GM13976 (cell line): ENCODE measurements around the gene CA6.
"Not testable (repeated sequence)": the region's sequence is repeated elsewhere in the genome, so short reads cannot be mapped to it uniquely, and the experiment has no call there.

Experiments used
- DNase-seq: peaks from one replicate; pipeline ENCODE4 v3.0.0; 2012; ENCODE audit warnings: low spot score
- in situ Hi-C: fragments of 300-500 bp; cut with MboI; formaldehyde crosslinking; loops from one replicate; pipeline ENCODE4 v1.12.0; 2022; ENCODE audit warnings: low sequenced_read_pairs, mixed read lengths, inconsistent platforms; ENCODE audit not compliant: unreplicated experiment
- TF ChIP-seq, protein P1 (sequence below): IDR thresholded peaks from 2 replicates; pipeline ENCODE4 v1.5.1; 2012; ENCODE audit warnings: borderline replicate concordance, mild to moderate bottlenecking; ENCODE audit not compliant: insufficient read depth; ENCODE audit errors: extremely low read depth, missing control alignments, control extremely low read depth

CA6 gene

GRCh38 chr1:8930116-8930515 is 15.6 kb upstream of the CA6 start:
- DNase-seq, result no peak
- TF ChIP-seq, protein P1, sequence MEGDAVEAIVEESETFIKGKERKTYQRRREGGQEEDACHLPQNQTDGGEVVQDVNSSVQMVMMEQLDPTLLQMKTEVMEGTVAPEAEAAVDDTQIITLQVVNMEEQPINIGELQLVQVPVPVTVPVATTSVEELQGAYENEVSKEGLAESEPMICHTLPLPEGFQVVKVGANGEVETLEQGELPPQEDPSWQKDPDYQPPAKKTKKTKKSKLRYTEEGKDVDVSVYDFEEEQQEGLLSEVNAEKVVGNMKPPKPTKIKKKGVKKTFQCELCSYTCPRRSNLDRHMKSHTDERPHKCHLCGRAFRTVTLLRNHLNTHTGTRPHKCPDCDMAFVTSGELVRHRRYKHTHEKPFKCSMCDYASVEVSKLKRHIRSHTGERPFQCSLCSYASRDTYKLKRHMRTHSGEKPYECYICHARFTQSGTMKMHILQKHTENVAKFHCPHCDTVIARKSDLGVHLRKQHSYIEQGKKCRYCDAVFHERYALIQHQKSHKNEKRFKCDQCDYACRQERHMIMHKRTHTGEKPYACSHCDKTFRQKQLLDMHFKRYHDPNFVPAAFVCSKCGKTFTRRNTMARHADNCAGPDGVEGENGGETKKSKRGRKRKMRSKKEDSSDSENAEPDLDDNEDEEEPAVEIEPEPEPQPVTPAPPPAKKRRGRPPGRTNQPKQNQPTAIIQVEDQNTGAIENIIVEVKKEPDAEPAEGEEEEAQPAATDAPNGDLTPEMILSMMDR, result no peak
- in situ Hi-C loops, result loop anchor here (10.0 kb wide), 1 partner anchor 65 kb away; no protein-coding TSS in a partner anchor

DNA sequence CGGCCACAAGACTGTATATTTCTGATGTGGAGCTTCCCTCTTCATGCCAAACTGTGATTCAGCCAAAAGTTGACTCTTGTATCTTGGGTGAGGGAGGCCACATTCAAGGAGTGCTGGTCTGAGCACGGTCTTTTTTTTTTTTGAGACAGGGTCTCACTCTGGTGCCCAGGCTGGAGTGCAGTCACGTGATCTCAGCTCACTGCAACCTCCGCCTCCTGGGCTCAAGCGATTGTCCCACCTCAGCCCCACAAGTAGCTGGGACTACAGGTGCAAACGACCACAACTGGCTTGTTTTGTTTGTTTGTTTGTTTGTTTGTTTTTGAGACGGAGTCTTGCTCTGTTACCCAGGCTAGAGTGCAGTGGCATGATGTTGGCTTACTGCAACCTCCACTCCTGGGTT is 8.6 kb upstream of the CA6 start:
- not testable (repeated sequence) for DNase-seq
- in situ Hi-C loops, result loop anchor here (10.0 kb wide), 1 partner anchor 58 kb away; no protein-coding TSS in a partner anchor

- no peak for DNase-seq
- TF ChIP-seq, protein P1, result no peak
- in situ Hi-C loops, result loop anchor here (10.0 kb wide), 1 partner anchor 57 kb away; no protein-coding TSS in a partner anchor
These were observed 8.0 kb upstream of the CA6 start for GRCh38 chr1:8937701-8938100.

DNA sequence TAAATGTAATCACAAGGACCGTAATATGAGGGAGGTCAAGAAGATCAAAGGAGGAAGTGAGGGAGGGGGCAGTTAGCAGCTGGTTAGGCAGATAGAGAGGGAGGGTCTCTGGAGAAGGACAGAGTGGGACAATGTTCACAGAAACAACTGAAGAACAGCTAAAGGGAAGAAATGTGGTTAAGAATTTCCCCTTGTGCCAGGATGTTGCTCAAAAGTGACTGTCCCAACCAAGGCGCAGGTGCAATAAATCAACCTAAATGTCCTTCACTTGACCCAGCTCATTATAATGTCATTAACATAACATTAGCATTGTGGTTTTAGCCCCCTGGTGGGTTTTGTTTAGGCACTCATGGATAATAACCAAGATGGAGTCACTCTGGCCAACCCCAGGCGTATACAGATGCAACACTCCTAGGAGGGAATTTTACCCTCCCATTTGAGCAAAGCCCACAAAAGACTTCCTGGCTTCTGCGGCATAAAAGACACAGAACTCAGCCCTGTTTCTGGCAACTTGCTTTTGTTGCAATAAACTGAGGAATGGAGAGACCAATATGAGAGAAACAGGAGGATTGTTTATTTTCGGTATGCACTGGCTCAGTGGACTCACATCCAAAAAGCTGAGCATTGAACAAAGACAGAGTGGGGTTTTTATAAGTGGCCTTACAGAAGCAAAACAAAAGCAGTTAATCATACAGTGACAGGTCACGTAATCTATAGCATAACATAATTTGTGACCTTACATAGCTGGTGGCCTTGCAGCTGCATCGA is 7.3 kb upstream of the CA6 start:
- TF ChIP-seq, protein P1, result no peak
- no peak for DNase-seq
- in situ Hi-C loops, result loop anchor here (10.0 kb wide), 1 partner anchor 56 kb away; no protein-coding TSS in a partner anchor

- DNase-seq, result no peak
- TF ChIP-seq, protein P1, result no peak
- in situ Hi-C loops, result loop anchor here (10.0 kb wide), 1 partner anchor 56 kb away; no protein-coding TSS in a partner anchor
These were observed 6.7 kb upstream of the CA6 start for GRCh38 chr1:8939000-8939265.

DNA sequence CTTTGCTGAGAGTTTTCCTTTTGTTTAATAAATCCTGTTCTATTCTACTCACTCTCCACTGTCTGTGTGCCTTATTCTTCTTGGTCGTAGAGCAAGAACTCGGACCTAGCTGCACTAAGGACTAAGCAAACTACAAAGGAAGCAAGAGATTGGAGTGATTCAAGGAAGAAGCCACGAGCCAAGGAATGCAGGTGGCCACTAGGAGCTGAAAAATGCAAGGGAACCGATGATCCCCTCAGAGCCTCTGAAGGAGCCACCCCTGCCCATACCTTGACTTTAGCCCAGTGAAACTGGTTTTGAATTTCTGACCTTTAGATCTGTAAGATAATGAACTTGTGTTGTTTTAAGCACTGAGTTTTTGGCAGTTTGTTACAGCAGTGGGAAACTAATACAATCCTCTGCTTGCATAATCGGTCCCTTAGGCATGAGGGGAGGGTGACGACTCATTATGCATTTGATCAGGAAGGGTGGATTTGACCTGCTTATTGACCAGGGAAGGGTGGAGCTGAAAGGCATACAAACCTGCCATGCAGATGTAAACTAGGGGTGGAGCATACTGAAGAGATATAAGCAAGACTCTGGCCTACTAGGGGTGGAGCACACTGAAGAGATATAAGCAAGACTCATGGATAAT is 6.2 kb upstream of the CA6 start:
- DNase-seq, result no peak
- TF ChIP-seq, protein P1, result no peak
- in situ Hi-C loops, result loop anchor here (10.0 kb wide), 1 partner anchor 55 kb away; no protein-coding TSS in a partner anchor

DNA sequence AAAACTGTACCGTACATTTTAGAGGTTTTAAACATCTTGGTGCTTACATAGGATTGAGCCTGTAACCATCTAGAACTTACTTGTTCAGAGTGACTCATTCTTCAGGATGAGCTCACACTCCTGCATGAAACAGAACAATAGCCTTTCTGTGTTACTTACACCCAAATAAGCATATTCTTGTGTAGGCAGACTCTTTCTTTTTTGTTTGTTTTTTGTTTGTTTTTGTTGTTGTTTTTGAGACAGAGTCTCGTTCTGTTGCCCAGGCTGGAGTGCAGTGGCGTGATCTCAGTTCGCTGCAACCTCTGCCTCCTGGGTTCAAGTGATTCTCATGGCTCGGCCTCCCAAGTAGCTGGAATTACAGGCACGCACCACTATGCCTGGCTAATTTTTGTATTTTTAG is 3.8 kb upstream of the CA6 start:
- DNase-seq, result no peak
- in situ Hi-C loops, result no loop called here
- TF ChIP-seq, protein P1, result no peak
